GM12878 (cell line): ENCODE measurements around the gene CALD1.

Experiments used
- CTCF ChIP-seq, 3 experiments: IDR thresholded peaks in 2 of 3; conservative IDR thresholded peaks in 1 of 3; 2 replicates each; pipeline ENCODE4 v1.5.1; 2011; ENCODE audit warnings: low read depth in 3 of 3, low read length in 3 of 3, mild to moderate bottlenecking in 3 of 3, control low read depth in 2 of 3, moderate library complexity in 2 of 3, inconsistent platforms in 1 of 3, mixed read lengths in 1 of 3; ENCODE audit not compliant: control insufficient read depth in 2 of 3, insufficient read depth in 1 of 3; ENCODE audit errors: extremely low read depth in 1 of 3
- POLR2A ChIP-seq: IDR thresholded peaks from 2 replicates; pipeline ENCODE4 v1.6.1; 2011; ENCODE audit warnings: low read depth, mild to moderate bottlenecking, low read length

DNA sequence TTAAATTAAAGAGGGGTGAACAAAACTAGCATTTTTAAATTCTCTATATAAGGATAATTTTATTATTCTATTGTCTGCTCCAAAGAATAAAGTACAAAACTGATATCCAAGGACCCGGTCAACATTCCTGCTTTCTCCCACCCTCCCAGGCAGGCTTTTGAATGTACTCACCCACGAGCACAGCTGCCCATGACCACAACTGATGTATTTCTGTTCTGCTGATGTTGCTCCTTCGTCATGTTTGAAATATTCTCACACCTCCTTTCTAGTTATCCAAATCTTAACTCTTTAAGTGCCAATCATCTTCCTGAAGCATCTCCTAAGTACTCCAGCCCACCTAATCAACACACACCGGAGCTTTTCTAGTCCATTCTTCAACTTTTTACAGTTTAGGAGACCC is 46.7 kb downstream of the CALD1 start:
- TF ChIP-seq CTCF (IDR thresholded peaks at IDR 0.05 in 2 of 3, conservative IDR thresholded peaks at IDR 0.05 in 1 of 3; ENCODE audit: control insufficient read depth in 2 of 3, extremely low read depth in 1 of 3, insufficient read depth in 1 of 3, low read depth in 3 of 3, low read length in 3 of 3) = no peak
- no peak for TF ChIP-seq POLR2A
